BLaER1 (cell line): ENCODE data around the gene RNU5D-1.

Experiments used
- H3K27ac ChIP-seq: shearing (Covaris generic); formaldehyde crosslinking; 2 replicates; pipeline ENCODE4 v1.8.1; 2022
- H3K27me3 ChIP-seq: shearing (Covaris generic); formaldehyde crosslinking; 2 replicates; pipeline ENCODE4 v1.8.1; 2022
- H3K36me3 ChIP-seq: shearing (Covaris generic); formaldehyde crosslinking; 2 replicates; pipeline ENCODE4 v1.8.1; 2022
- H3K4me1 ChIP-seq: shearing (Covaris generic); formaldehyde crosslinking; 2 replicates; pipeline ENCODE4 v1.8.1; 2022
- H3K4me2 ChIP-seq: shearing (Covaris generic); formaldehyde crosslinking; 2 replicates; pipeline ENCODE4 v1.8.1; 2022
- H3K4me3 ChIP-seq: shearing (Covaris generic); formaldehyde crosslinking; 2 replicates; pipeline ENCODE4 v1.8.1; 2022
- H3K9ac ChIP-seq: shearing (Covaris generic); formaldehyde crosslinking; 2 replicates; pipeline ENCODE4 v1.8.1; 2022
- H3K9me3 ChIP-seq: shearing (Covaris generic); formaldehyde crosslinking; 2 replicates; pipeline ENCODE4 v1.8.1; 2022
- H4K20me1 ChIP-seq: shearing (Covaris generic); formaldehyde crosslinking; 2 replicates; pipeline ENCODE4 v1.8.1; 2022
- Cebpa-rat ChIP-seq: shearing (Covaris generic); IDR thresholded peaks from 2 replicates; pipeline ENCODE4 v1.8.1; 2022

Gene RNU5D-1

GRCh38 chr1:44718091-44718490 lies 12.9 kb downstream of the RNU5D-1 start:
- Histone ChIP-seq H3K9me3 (no peaks in the 10 kb centered on the region), H4K20me1 (no peaks in the 10 kb centered on the region), H3K9ac (no peak overlapping the region), H3K27me3 (no peaks in the 10 kb centered on the region), H3K4me1 (peaks cover 72% of the 10 kb centered on the region), H3K4me3 (no peak overlapping the region), H3K36me3 (no peaks in the 10 kb centered on the region), H3K27ac (no peak overlapping the region), H3K4me2 (no peak overlapping the region)
- TF ChIP-seq Cebpa-rat = no peak

GRCh38 chr1:44717653-44718052 lies 13.3 kb downstream of the RNU5D-1 start:
- H3K27ac ChIP-seq = no peak overlapping the region
- no peaks in the 10 kb centered on the region for H3K9me3 ChIP-seq
- no peak for TF ChIP-seq Cebpa-rat
- no peaks in the 10 kb centered on the region for H3K27me3 ChIP-seq
- no peaks in the 10 kb centered on the region for H4K20me1 ChIP-seq
- H3K4me2 ChIP-seq = peak overlapping the region; percentile 21; the same call in 1 of the 2 replicates
- peaks cover 72% of the 10 kb centered on the region for H3K4me1 ChIP-seq
- no peak overlapping the region for H3K4me3 ChIP-seq
- H3K36me3 ChIP-seq = no peaks in the 10 kb centered on the region
- no peak overlapping the region for H3K9ac ChIP-seq

GRCh38 chr1:44717156-44717555 lies 13.8 kb downstream of the RNU5D-1 start:
- Histone ChIP-seq H3K36me3 (no peaks in the 10 kb centered on the region), H4K20me1 (no peaks in the 10 kb centered on the region), H3K27ac (no peak overlapping the region), H3K4me1 (peaks cover 67% of the 10 kb centered on the region), H3K4me3 (no peak overlapping the region), H3K27me3 (no peaks in the 10 kb centered on the region), H3K4me2 (peak overlapping the region; percentile 21; the same call in 1 of the 2 replicates), H3K9me3 (no peaks in the 10 kb centered on the region), H3K9ac (no peak overlapping the region)
- TF ChIP-seq Cebpa-rat = no peak

GRCh38 chr1:44714944-44715571 lies 15.9 kb downstream of the RNU5D-1 start:
- no peak overlapping the region for H3K27ac ChIP-seq
- no peaks in the 10 kb centered on the region for H3K36me3 ChIP-seq
- H3K27me3 ChIP-seq = no peaks in the 10 kb centered on the region
- no peaks in the 10 kb centered on the region for H3K9me3 ChIP-seq
- no peak overlapping the region for H3K4me3 ChIP-seq
- no peak for TF ChIP-seq Cebpa-rat
- peak overlapping the region; percentile 42 for H3K4me2 ChIP-seq
- H4K20me1 ChIP-seq = no peaks in the 10 kb centered on the region
- peaks cover 59% of the 10 kb centered on the region for H3K4me1 ChIP-seq
- no peak overlapping the region for H3K9ac ChIP-seq

GRCh38 chr1:44714532-44714931 lies 16.4 kb downstream of the RNU5D-1 start:
- no peak overlapping the region for H3K27ac ChIP-seq
- no peak overlapping the region for H3K9ac ChIP-seq
- peaks cover 54% of the 10 kb centered on the region for H3K4me1 ChIP-seq
- H3K9me3 ChIP-seq = no peaks in the 10 kb centered on the region
- peak overlapping the region; percentile 42 for H3K4me2 ChIP-seq
- no peaks in the 10 kb centered on the region for H3K27me3 ChIP-seq
- no peak for TF ChIP-seq Cebpa-rat
- H3K4me3 ChIP-seq = no peak overlapping the region
- H4K20me1 ChIP-seq = no peaks in the 10 kb centered on the region
- no peaks in the 10 kb centered on the region for H3K36me3 ChIP-seq

- Histone ChIP-seq H3K36me3 (no peaks in the 10 kb centered on the region), H3K27ac (peak overlapping the region; percentile 14; the same call in 1 of the 2 replicates), H4K20me1 (no peaks in the 10 kb centered on the region), H3K9me3 (no peaks in the 10 kb centered on the region), H3K27me3 (no peaks in the 10 kb centered on the region), H3K4me1 (peaks cover 47% of the 10 kb centered on the region), H3K4me2 (peak overlapping the region; percentile 62), H3K9ac (no peak overlapping the region; the same call in 1 of the 2 replicates), H3K4me3 (no peak overlapping the region)
- TF ChIP-seq Cebpa-rat = no peak
Observed at GRCh38 chr1:44713321-44713781, 17.6 kb downstream of the RNU5D-1 start.

- TF ChIP-seq Cebpa-rat = no peak
- 0 out of 2 replicates have a peak overlapping the region, but pooled peaks have one; percentile 27 for H3K9ac ChIP-seq
- no peak overlapping the region for H3K27ac ChIP-seq
- no peaks in the 10 kb centered on the region for H3K36me3 ChIP-seq
- H3K4me1 ChIP-seq = peaks cover 13% of the 10 kb centered on the region
- H3K4me3 ChIP-seq = no peak overlapping the region
- no peaks in the 10 kb centered on the region for H4K20me1 ChIP-seq
- peak overlapping the region; percentile 48 for H3K4me2 ChIP-seq
- H3K27me3 ChIP-seq = no peaks in the 10 kb centered on the region
- no peaks in the 10 kb centered on the region for H3K9me3 ChIP-seq
Observed at GRCh38 chr1:44707959-44708831, 22.8 kb downstream of the RNU5D-1 start.

- Histone ChIP-seq H3K4me2 (no peak overlapping the region), H4K20me1 (no peaks in the 10 kb centered on the region), H3K4me1 (peaks cover 8% of the 10 kb centered on the region), H3K36me3 (no peaks in the 10 kb centered on the region), H3K27me3 (no peaks in the 10 kb centered on the region), H3K9ac (no peak overlapping the region), H3K9me3 (no peaks in the 10 kb centered on the region), H3K4me3 (no peak overlapping the region), H3K27ac (no peak overlapping the region)
- TF ChIP-seq Cebpa-rat = no peak
Observed at GRCh38 chr1:44707112-44707881, 23.7 kb downstream of the RNU5D-1 start.

GRCh38 chr1:44705938-44706337 lies 25.0 kb downstream of the RNU5D-1 start:
- Histone ChIP-seq H4K20me1 (no peaks in the 10 kb centered on the region), H3K27ac (no peak overlapping the region), H3K4me1 (peaks cover 8% of the 10 kb centered on the region), H3K36me3 (no peaks in the 10 kb centered on the region), H3K9ac (no peak overlapping the region), H3K4me3 (no peak overlapping the region), H3K9me3 (no peaks in the 10 kb centered on the region), H3K4me2 (no peak overlapping the region), H3K27me3 (no peaks in the 10 kb centered on the region)
- no peak for TF ChIP-seq Cebpa-rat
